GM12878 (cell line): ENCODE data around the gene FKBP7. TPM values are rescaled to one million over a fixed set of nuclear protein-coding genes. Genes with fewer than 3 reads are reported as not detected.

Source experiments
- ATAC-seq: fragments of 200-7000 bp; cut with Tn5 transposase; 3 replicates; pipeline ENCODE4 v1.9.1; 2020; ENCODE audit warnings: mild to moderate bottlenecking, moderate library complexity
- BruUV-seq: library from RNA; stranded (reverse); fragments of 400-500 nt; replicated peaks from 2 replicates; lab custom pipeline; 2021; lab: Mats Ljungman, UMichigan
- CTCF ChIA-PET: fragments of 300-600 bp; sonication (Branson Sonifier 250); formaldehyde crosslinking; extraction: SDS; loops from one replicate; lab custom pipeline; 2021; ENCODE audit warnings: inconsistent platforms; lab: Yijun Ruan, JAX
- POLR2A ChIA-PET: fragments of 350-600 bp; formaldehyde crosslinking; extraction: SDS; loops from one replicate; lab custom pipeline; 2021; ENCODE audit warnings: inconsistent platforms; lab: Charles Lee
- RAD21 ChIA-PET: fragments of 300-600 bp; sonication (Branson Sonifier 250); formaldehyde crosslinking; loops from one replicate; lab custom pipeline; 2023; ENCODE audit warnings: antibody characterized with exemption; ENCODE audit not compliant: unreplicated experiment; lab: Charles Lee
- SMC1A ChIA-PET: fragments of 300-600 bp; sonication (Branson Sonifier 250); formaldehyde crosslinking; loops from one replicate; lab custom pipeline; 2023; ENCODE audit not compliant: unreplicated experiment, uncharacterized antibody; lab: Charles Lee
- DNase-seq: peaks from one replicate; pipeline ENCODE4 v3.0.0-alpha.2; 2011; ENCODE audit warnings: low read depth, low spot score
- FAIRE-seq: peaks from 3 replicates; lab custom pipeline; 2011; peaks lifted over from hg19 to GRCh38; lab: Jason Lieb, UNC
- H2AFZ ChIP-seq: 2 replicates; pipeline ENCODE4 v1.6.0; 2011; ENCODE audit warnings: low read depth, low read length, control low read depth; ENCODE audit not compliant: control insufficient read depth
- H3K27ac ChIP-seq: 2 replicates; pipeline ENCODE4 v1.5.1; 2011; ENCODE audit warnings: control low read depth; ENCODE audit not compliant: control insufficient read depth, insufficient read depth
- H3K27me3 ChIP-seq, 2 experiments: replicated peaks in 1 of 2; 2 replicates each; pipeline versions ENCODE4 v1.6.0 to v1.6.1; 2011; ENCODE audit warnings: low read length in 1 of 2; ENCODE audit not compliant: control insufficient read depth in 2 of 2, insufficient read depth in 2 of 2
- H3K36me3 ChIP-seq, 2 experiments: 2 replicates each; pipeline ENCODE4 v1.5.1; 2011; ENCODE audit warnings: low read length in 1 of 2; ENCODE audit not compliant: control insufficient read depth in 2 of 2, insufficient read depth in 2 of 2
- H3K4me1 ChIP-seq: 2 replicates; pipeline ENCODE4 v1.6.1; 2011; ENCODE audit warnings: mild to moderate bottlenecking, low read length, moderate library complexity, mixed read lengths; ENCODE audit not compliant: control insufficient read depth, insufficient read depth
- H3K4me2 ChIP-seq: 2 replicates; pipeline ENCODE4 v1.6.0; 2011; ENCODE audit warnings: control low read depth; ENCODE audit not compliant: control insufficient read depth, insufficient read depth
- H3K4me3 ChIP-seq: fragments of 200-600 bp; sonication (generic); 2 replicates; pipeline ENCODE4 v1.5.1; 2016
- H3K79me2 ChIP-seq: 2 replicates; pipeline ENCODE4 v1.6.0; 2011; ENCODE audit warnings: low read length; ENCODE audit not compliant: control insufficient read depth, insufficient read depth
- H3K9ac ChIP-seq: 2 replicates; pipeline ENCODE4 v1.8.0; 2011; ENCODE audit warnings: low read length, control low read depth, mixed read lengths; ENCODE audit not compliant: control insufficient read depth, insufficient read depth
- H3K9me3 ChIP-seq: replicated peaks from 3 replicates; pipeline ENCODE4 v1.5.1; 2011; ENCODE audit warnings: mild to moderate bottlenecking, low read length; ENCODE audit not compliant: control insufficient read depth, insufficient read depth
- H4K20me1 ChIP-seq: 2 replicates; pipeline ENCODE4 v1.6.0; 2011; ENCODE audit not compliant: control insufficient read depth, insufficient read depth
- BHLHE40 ChIP-seq, 2 experiments: fragments of 450-650 bp in 1 of 2; IDR thresholded peaks; 2 replicates each; pipeline ENCODE4 v1.6.1; 2011 to 2017; ENCODE audit warnings: low read depth in 2 of 2, borderline replicate concordance in 1 of 2, improper control_type of control experiment in 1 of 2, low read length in 1 of 2, mild to moderate bottlenecking in 1 of 2
- BMI1 ChIP-seq: fragments of 450-650 bp; IDR thresholded peaks from 2 replicates; pipeline ENCODE4 v1.6.1; 2016; ENCODE audit warnings: mild to moderate bottlenecking, moderate library complexity, borderline replicate concordance
- CREM ChIP-seq: IDR thresholded peaks from 2 replicates; pipeline ENCODE4 v1.6.1; 2014; ENCODE audit warnings: antibody characterized with exemption, low read depth
- ETV6 ChIP-seq, 2 experiments: fragments of 450-650 bp in 1 of 2; IDR thresholded peaks in 1 of 2; conservative IDR thresholded peaks in 1 of 2; 2 replicates each; pipeline ENCODE4 v1.6.1; 2014; ENCODE audit warnings: antibody characterized with exemption in 1 of 2, borderline replicate concordance in 1 of 2, low read depth in 1 of 2, mild to moderate bottlenecking in 1 of 2, moderate library complexity in 1 of 2
- HDAC2 ChIP-seq: fragments of 200-600 bp; sonication (generic); IDR thresholded peaks from 2 replicates; pipeline ENCODE4 v1.6.1; 2017
- HDAC6 ChIP-seq: fragments of 200-600 bp; sonication (generic); IDR thresholded peaks from one replicate; pipeline ENCODE4 v1.8.0; 2017; ENCODE audit warnings: antibody characterized with exemption; ENCODE audit not compliant: unreplicated experiment
- IKZF1 ChIP-seq: fragments of 450-650 bp; conservative IDR thresholded peaks from 2 replicates; pipeline ENCODE4 v1.6.1; 2017; ENCODE audit warnings: antibody characterized with exemption, mild to moderate bottlenecking
- KDM1A ChIP-seq: fragments of 200-600 bp; sonication (generic); IDR thresholded peaks from 2 replicates; pipeline ENCODE4 v1.6.1; 2016; ENCODE audit warnings: borderline replicate concordance
- MEF2A ChIP-seq: IDR thresholded peaks from 2 replicates; pipeline ENCODE4 v1.6.1; 2011; ENCODE audit warnings: low read depth, mild to moderate bottlenecking, low read length, moderate library complexity; ENCODE audit not compliant: insufficient read depth
- MXI1 ChIP-seq: fragments of 150-350 bp; IDR thresholded peaks from 2 replicates; pipeline ENCODE4 v1.6.1; 2011; ENCODE audit warnings: low read depth, mild to moderate bottlenecking, inconsistent platforms, low read length, improper control_type of control experiment
- MYB ChIP-seq: fragments of 150-350 bp; IDR thresholded peaks from 2 replicates; pipeline ENCODE4 v1.6.1; 2014; ENCODE audit warnings: mild to moderate bottlenecking, low read depth, low read length, borderline replicate concordance
- NFYA ChIP-seq: IDR thresholded peaks from 2 replicates; pipeline ENCODE4 v1.6.1; 2011; ENCODE audit warnings: low read depth, mild to moderate bottlenecking, low read length, improper control_type of control experiment, borderline replicate concordance
- NFYB ChIP-seq: IDR thresholded peaks from 2 replicates; pipeline ENCODE4 v1.6.1; 2011; ENCODE audit warnings: low read depth, mild to moderate bottlenecking, low read length, improper control_type of control experiment, moderate library complexity; ENCODE audit not compliant: insufficient read depth
- POLR2A ChIP-seq: IDR thresholded peaks from 2 replicates; pipeline ENCODE4 v1.6.1; 2011; ENCODE audit warnings: low read depth, mild to moderate bottlenecking, low read length
- POLR2AphosphoS2 ChIP-seq: IDR thresholded peaks from 2 replicates; pipeline ENCODE4 v1.6.1; 2011; ENCODE audit warnings: low read depth, mild to moderate bottlenecking, low read length, improper control_type of control experiment, moderate library complexity
- POLR2AphosphoS5 ChIP-seq: IDR thresholded peaks from 2 replicates; pipeline ENCODE4 v1.6.1; 2011; ENCODE audit warnings: mild to moderate bottlenecking, low read length, inconsistent platforms
- POU2F2 ChIP-seq: IDR thresholded peaks from 3 replicates; pipeline ENCODE4 v1.6.1; 2011; ENCODE audit warnings: low read depth, mild to moderate bottlenecking, low read length, borderline replicate concordance
- SPI1 ChIP-seq: IDR thresholded peaks from 2 replicates; pipeline ENCODE4 v1.6.1; 2011; ENCODE audit warnings: low read depth, mild to moderate bottlenecking, low read length, moderate library complexity, borderline replicate concordance; ENCODE audit not compliant: insufficient read depth
- WGBS: methylation state at CpG from one replicate; pipeline ENCODE4 v1.1.6; 2016; ENCODE audit warnings: low lambda C conversion rate; ENCODE audit not compliant: insufficient replicate concordance, insufficient coverage; ENCODE audit errors: missing lambda C conversion rate; 5-methylcytosine and 5-hydroxymethylcytosine counted together
- in situ Hi-C: fragments of 300-500 bp; cut with MboI; formaldehyde crosslinking; loops from 9 replicates; pipeline ENCODE4 v1.14.3; 2018; ENCODE audit warnings: mixed read lengths
- intact Hi-C: fragments of 100-400 bp; cut with micrococcal nuclease; formaldehyde crosslinking; loops from one replicate; pipeline ENCODE4 v1.14.2; 2022; ENCODE audit not compliant: unreplicated experiment
- polyA plus RNA-seq, 11 experiments: library from polyadenylated mRNA; depleted of rRNA in 4 of 11; unstranded in 6 of 11; stranded (reverse) in 5 of 11; fragments of >200 nt; fragmentation: Nextera tagmentation in 4 of 11; fragmentation: Illumina TruSeq in 1 of 11; extraction: Ambion mirVana in 4 of 11; extraction: Trizol in 1 of 11; gene quantifications; 1 replicate in 1 of 11; 2 replicates in 10 of 11; pipeline versions ENCODE4 v1.2.1 to v1.2.3, GENCODE V29; 2011 to 2016; ENCODE audit warnings: inconsistent platforms in 2 of 11, missing spikeins in 2 of 11, low read depth in 1 of 11
- total RNA-seq, 4 experiments: library from RNA; depleted of rRNA in 3 of 4; stranded (reverse); fragments of >200 nt in 3 of 4; fragmentation: Illumina TruSeq in 1 of 4; extraction: Trizol in 1 of 4; gene quantifications; 2 replicates each; pipeline versions ENCODE4 v1.2.1 to v1.2.3, GENCODE V29; 2013 to 2021

FKBP7 gene
- total and polyA plus RNA-seq, 10 of the 15 experiments (the other 5 are each of a cell fraction or from before 2014, with no cell fraction given) = 5.6 to 16.7 (median 12.5) TPM

- no peaks in the 10 kb centered on the region for H4K20me1 ChIP-seq
- RAD21 ChIA-PET = no interaction called here
Measured at GRCh38 chr2:178485356-178485755, 7.0 kb upstream of the FKBP7 start.

More at GRCh38 chr2:178485356-178485755, 7.0 kb upstream of the FKBP7 start:
- Histone ChIP-seq H3K4me1 (peaks cover 7% of the 10 kb centered on the region; the same call in 1 of the 2 replicates), H2AFZ (no peak overlapping the region), H3K4me3 (no peak overlapping the region), H3K36me3 (peaks cover 0 to 3% of the 10 kb centered on the region in 2 experiments; a peak in 1 of 4 replicates), H3K27me3 (no peaks in the 10 kb centered on the region), H3K4me2 (no peak overlapping the region), H3K27ac (no peak overlapping the region), H3K79me2 (peaks cover 37% of the 10 kb centered on the region), H3K9ac (no peak overlapping the region), H3K9me3 (no peaks in the 10 kb centered on the region)
- no TSS peak for BruUV-seq
- SMC1A ChIA-PET = no interaction called here
- TF ChIP-seq NFYB = no peak
- no peak for TF ChIP-seq NFYA
- no peak for TF ChIP-seq ETV6 (conservative IDR thresholded peaks at IDR 0.05 in 1 of 2, IDR thresholded peaks at IDR 0.05 in 1 of 2; ENCODE audit: borderline replicate concordance in 1 of 2, low read depth in 1 of 2)
- no peak for TF ChIP-seq MYB
- TF ChIP-seq SPI1 = no peak
- TF ChIP-seq MXI1 = no peak
- no peak for TF ChIP-seq HDAC6
- TF ChIP-seq POU2F2 = no peak
- no peak for TF ChIP-seq HDAC2
- no peak for TF ChIP-seq POLR2AphosphoS5
- no peak for TF ChIP-seq POLR2A
- no peak for TF ChIP-seq IKZF1
- no peak for TF ChIP-seq CREM
- no peak for TF ChIP-seq POLR2AphosphoS2
- TF ChIP-seq BMI1 = no peak
- no peak for TF ChIP-seq MEF2A
- no peak for TF ChIP-seq BHLHE40 (IDR thresholded peaks at IDR 0.05; ENCODE audit: borderline replicate concordance in 1 of 2, low read depth in 2 of 2, low read length in 1 of 2)
- no peak for TF ChIP-seq KDM1A
- POLR2A ChIA-PET = no interaction called here
- WGBS = 99% methylated on average over 3 of the region's 3 CpGs
- CTCF ChIA-PET = no interaction called here
- intact Hi-C loops (no loop called here), in situ Hi-C loops (no loop called here)
- FAIRE-seq (no peak), ATAC-seq (no peak), DNase-seq (no peak)
